Right forelimb (tissue), 1 donor: ENCODE results near the gene CCDC181.

Experiments used
- DNase-seq: peaks from one replicate; pipeline ENCODE4 v3.0.0-alpha.2; 2018

The CCDC181 gene

DNA sequence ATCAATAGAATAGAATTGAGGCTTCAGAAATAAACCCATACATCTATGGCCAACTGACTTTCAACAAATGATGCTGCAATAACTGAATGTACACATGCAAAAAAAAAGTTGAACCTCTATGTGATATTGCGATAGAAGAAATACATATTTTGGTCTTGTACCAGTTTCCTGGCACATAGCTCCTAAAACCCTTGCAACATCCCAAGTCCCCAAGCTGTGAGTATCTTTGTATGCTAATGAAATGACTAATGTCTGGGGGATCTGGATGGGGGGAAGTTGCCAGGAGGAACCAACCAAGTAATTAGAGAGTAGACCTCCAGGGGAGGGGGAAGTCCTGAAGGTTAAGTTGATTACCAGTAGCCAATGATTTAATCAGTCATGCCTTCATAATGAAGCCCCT is 34.9 kb downstream of the CCDC181 start:
- DNase-seq, result no peak

DNA sequence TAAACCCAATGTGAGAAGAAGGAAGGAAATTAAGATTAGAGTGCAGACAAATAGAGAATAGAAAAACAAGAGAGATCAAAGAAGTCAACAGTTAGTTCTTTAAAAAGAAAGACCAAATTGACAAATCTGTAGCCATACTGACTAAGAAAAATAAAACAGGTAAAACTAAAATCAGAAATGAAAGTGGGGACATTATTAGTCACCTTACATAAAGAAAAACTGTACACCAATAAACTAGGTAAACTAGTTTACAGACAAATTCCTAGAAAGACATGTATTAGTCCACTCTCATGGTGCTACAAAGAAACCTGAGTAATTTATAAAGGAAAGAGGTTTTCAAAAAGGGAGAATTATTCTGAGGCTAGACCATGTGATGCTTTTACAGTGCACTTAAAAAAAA is 37.0 kb downstream of the CCDC181 start:
- no peak for DNase-seq

DNA sequence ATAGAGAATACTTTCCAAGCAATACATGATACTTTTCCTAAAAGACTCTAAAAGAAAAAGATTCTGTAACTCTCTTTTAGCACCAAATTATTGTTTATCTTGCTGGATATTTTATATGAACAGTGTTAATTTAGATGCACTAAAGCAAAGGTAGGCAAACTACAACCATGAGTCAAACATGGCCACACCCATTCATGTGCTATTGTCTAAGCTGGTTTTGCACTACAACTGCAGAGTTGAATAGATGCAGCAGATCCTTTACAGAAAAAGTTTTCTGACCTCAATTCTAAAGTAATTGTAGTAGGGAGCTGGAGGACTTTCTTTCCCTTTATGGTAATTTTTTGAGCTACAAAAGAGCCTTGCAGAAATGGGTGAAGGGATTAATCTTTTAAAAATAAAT is 39.9 kb downstream of the CCDC181 start:
- DNase-seq, result no peak

DNA sequence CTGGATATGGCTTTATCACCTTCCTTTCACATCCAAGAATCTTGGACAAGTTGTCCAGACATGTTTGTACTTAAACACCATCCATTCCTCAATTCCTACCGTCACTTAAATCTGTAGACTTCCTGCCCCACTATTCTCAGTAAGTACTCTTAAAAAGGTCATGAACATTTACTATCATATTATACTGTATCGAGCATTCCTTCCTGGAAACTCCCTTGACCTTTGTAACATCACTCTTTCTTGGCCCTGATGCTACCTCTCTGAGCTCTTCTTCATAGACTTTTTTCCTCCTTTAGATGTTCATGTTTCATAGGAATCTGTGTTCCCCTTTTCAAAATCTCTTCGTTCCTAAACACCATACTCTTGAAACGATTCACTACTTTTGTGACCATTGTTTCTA is 43.8 kb downstream of the CCDC181 start:
- DNase-seq, result no peak

DNA sequence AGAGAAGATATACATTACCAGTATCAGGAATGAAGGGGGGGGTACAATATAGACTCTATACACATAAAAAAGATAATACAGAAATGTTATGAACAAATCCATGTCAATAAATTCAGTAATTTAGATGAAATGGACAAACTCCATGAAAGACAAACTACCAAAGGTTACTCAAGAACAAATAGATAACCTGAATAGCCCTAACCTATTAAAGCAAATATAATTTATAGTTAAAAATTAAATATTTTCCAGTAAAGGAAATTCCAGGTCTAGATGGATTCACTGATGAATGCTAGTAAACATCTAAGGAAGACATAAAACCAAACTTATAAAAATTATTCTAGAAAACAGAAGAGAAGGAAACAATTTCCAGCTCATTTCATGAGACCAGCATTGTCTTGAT is 46.1 kb downstream of the CCDC181 start:
- DNase-seq, result no peak

DNA sequence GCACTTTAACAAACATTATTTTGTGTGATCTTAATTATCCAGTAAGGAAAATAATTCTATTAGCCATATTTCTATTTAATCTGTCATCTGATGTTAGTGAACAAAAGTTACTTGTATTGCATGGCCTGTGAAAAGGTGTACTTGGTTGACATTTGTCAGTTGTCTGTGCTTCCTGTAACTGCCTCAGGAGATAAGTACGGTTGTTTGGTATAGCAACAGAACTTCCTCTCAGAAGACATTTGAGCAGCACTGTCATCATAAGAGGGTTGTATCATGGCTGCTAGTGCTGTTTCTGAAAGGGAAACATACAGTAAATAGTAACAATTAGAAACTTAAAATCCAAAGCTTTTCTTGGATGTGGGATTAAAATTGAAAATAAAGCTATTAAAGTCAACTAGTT is 55.9 kb downstream of the CCDC181 start:
- DNase-seq, result no peak

DNA sequence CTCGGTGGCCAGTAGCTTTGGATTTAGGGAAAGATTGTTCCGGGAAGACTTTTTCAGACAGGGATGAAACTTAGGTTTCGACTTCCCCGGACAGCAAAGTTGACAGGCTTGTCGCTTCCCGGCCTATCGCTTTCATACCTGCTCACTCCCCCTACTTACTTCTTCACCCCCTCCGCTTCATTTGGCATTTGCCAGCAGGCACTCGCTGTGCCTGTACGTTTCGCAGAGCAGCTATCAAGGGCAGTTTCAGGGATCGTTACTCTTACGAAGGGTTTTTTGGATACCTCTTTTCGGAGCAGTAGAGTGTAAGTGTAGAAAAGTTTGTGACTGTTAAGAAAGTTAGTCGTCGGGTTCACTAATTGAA is 58.9 kb downstream of the CCDC181 start:
- peak; percentile 65 for DNase-seq

DNA sequence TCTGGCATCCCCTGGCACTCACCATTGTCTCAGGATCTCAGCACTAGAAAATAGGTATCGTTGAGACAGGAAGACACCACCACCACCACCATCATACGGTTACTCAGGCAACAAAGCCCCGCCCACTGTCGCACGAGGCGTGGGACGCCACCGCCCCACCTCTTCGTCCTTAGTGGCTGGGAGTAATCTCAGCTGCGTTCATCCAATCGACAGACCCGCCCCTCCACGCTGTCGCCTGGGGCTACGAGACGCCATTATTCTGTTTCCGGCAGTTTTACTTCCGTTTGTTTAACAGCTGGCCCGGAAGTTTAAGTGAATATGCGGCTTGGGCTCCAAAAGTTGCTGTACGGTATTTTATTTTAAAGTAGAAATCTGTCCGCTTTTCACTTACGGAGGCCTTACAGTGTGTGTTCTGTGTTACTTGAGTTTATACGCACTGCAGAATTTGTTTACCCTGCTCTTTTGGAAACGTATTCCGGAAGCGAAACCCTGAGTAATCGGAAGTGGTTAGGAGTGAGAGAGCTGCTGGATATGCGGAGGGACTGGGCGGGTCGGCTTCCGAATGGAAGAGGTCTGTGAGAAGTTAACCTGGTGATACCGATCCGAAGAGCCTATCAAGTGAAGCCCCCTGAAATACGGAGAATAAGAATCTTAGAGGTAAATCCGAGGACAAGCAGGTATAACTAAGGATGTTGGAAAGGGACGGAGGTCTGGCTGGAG is 59.4 kb downstream of the CCDC181 start, which contains the start of the genes BLZF1 and NME7:
Gene BLZF1 (plus strand): TSS at position 510 of the 720 bp plus-strand sequence. CDS start 1,328 bp downstream, outside the sequence.
Gene NME7 (minus strand): TSS at position 112 of the 720 bp plus-strand sequence. CDS start 87 bp downstream, at position 25.
- peak; percentile 97 for DNase-seq

DNA sequence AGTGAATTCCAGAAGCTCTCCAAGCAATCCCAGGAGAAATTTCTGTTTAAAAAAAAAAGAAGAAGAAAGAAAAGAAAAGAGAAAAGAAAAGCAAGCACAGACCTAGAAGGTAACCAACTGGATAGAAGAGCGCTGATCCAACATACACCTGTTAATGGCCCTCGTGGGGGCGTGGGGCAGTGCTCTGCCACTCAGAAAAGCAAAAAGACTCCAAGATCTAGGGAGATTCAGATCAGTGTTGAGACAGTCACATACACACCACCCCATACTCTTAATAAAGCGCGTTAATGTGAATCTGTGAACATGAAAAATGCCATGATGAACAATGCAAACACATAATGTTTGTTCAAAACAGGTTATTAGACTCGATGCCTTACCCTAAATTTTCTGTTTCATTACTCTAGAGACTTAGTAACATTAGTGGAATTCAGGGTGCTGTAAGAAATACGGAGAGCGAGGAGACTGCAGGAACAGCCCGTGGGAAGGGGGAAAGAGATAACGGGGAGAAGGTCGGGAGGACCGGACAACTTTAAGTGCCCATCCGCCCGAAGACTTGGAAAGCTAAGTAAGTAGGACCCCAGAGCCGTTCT is 60.1 kb downstream of the CCDC181 start:
- DNase-seq, result no peak

DNA sequence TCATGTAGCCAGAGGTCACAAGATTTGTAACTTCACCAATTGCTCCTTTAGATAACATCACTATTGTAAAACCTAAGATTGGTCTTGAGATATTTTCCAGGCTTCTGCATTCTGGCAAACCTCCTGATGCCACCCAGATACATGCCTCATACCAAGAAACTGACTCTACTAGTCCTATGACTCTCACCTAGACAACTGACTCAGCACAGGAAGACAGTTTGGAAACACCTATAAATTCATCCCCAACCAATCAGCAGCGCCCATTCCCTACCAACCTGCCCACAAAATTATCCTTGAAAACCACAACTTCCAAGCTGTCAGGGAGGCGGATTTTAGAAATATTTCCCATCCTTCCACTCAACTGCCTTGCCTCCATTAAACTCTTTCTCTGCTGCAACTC is 62.3 kb downstream of the CCDC181 start:
- no peak for DNase-seq

DNA sequence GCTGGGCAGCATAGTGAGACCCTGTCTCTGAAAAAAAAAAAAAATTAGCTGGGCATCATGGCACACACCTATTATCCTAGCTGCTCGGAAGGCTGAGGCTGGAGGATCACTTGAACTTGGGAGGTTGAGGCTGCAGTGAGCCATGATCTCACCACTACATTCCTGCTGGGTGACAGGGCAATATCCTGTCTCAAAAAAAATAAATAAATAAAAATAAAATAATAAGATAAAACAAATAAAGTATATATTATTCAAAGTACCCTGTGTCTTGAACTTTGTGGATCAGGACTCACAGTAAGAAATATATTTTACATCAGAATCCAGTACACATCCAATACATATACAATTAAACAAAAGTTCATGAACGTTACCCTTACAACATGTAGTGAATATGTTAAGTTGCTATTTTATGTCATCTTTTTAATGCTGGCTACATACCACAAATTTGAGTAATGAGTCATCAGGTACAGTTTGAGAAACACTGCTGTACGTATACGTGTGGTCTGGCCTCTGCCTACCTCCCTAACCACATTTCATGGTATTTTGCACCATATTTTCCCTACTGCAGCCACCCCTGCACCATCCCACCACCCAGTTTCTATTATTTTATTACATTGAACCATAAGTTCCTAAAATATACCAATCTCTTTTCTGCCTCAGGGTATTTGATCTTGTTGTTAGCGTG is 64.1 kb downstream of the CCDC181 start:
- DNase-seq, result no peak

DNA sequence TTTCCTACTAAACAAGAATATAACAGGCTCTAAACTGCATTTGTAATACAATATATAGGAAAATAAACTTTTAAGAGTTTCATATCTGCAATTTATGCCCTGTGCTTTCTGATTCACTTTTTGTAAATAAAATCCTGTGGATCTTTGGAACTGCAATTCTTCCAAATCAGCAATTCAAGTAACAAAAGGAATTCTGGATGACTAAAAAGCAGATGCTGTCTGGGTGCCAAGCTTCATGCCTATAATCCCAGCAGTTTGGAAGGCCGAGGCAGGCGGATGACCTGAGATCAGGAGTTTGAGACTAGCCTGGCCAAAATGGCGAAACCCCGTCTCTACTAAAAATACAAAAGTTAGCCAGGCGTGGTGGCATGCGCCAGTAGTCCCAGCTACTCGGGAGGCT is 66.0 kb downstream of the CCDC181 start:
- DNase-seq, result no peak

DNA sequence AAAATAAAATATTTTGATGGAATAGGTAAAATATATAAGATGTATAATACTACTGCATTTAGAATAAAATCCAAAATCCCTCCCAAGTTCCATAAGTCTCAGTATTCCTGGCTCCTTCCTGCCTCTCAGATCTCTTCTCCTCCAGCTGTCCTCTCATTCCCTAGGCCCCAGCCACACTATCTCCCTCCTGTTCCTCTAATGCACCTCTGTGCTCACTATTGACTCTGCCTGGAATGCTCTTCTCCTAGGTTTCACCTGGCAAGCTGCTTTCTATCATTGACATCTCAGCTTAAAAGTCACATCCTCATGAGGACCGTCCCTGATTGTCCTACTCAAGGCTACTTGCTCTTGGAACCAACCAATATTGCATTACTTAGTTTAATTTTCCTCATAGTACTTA is 66.9 kb downstream of the CCDC181 start:
- DNase-seq, result no peak

DNA sequence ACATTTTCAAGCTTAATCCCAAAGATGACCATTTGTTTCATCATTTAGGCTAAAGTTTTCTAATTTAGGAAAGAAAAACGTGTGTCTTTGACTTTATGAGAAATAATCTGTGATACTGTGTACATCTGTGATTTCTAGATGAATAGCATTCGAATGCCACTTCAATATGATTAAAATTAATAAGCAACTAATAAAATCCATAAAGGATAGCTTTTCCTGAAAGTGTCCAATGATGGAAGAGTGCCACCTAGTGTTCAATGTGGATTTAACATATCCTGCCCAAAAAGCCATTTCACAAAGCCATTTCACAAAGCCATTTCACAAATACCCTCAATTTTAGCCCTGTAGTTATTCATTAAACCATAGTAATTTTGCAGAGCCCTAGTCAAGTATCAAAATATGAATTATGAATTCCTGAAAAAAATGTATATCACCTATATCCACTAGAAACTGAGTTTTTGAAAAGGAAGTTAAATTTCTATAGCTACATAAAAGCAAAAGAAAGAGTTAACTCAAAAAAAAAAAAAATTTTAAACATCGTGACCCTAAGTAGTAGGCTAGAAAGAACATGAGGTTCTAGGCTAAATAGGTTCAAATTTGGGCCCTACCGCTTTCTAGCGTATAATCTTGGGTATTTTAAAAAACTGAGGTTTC is 78.8 kb downstream of the CCDC181 start:
- DNase-seq, result no peak

DNA sequence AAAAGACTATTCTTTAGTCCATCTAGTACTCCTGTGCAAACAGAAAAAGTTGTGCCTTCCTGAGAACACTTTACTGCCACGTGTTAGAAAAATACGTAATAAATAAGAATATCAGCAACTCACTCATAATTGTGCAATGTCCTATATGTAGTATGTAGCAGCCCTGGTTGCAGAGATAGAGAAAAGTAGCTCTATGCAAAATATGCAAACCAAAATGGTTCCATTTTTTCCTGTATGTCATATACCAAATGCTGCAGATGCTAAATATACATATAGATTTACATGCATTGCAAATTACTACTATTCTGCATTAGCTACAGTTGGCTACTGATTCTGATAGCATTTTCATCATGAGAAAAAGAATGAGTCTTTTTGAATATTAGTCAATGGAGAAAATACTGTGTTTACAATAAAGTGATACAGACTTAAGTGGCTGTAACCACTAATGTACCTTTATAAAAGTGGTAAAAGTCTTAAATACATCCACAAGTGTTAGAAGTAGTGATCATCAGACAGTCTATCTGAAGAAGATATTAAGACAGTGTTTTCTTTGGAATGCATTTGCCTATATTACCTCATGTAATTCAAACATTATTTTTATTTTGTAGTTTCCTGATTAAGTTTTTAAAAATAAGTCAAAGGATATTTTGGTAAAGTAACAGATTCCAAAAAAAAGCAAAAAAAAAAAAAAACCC is 79.4 kb downstream of the CCDC181 start:
- DNase-seq, result no peak

DNA sequence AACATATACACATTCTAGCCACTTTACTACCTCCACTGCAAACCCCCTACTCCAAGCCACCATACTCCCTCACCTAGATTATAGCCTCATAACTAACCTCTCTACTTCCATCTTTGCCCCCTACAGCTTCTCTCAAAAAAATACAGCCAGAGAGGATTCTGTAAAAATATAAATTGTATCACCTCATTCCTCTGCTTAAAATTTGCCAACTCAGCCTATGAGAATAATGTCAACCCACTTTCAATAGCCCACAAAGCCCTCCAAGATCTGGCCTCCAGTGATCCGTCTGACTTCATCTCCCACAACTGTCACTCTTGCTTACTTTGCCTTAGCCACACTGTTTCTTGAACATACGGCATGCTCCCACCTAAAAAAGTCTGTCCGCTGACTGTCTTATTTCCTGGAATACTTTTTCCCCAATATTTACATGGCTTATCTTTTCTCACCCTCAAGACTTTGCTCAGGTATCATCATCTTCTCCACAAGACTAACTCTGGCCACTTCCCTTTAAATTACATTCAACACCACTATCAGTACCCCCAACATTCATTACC is 81.2 kb downstream of the CCDC181 start:
- no peak for DNase-seq

DNA sequence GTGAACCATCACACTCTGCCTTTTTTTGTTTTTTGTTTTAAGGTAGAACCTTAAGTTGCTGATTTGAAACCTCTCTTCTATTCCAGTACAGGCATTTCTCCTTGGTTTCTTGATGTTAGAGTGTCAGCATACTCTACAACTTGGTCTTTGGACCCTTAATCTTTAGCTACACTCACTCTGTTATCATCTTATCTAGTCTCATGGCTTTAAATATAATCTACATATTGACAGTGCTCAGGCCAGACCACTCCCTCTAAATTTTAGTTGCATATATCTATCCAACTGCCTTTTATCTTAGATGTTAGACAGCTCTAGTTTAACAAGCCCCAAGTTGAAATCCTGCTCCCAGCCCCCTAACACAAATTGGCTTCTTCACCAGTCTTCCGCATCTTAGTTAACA is 81.8 kb downstream of the CCDC181 start:
- no peak for DNase-seq
